OCI-LY3 (cell line): ENCODE results near the gene DOK4.

Experiments
- H2AFZ ChIP-seq: fragments of 200-600, 300-600 bp; shearing (Covaris generic); 2 replicates; pipeline ENCODE4 v1.6.0; 2014; ENCODE audit warnings: antibody characterized with exemption, low read depth, low read length
- H3K27ac ChIP-seq: fragments of 200-600, 300-600 bp; sonication (generic); 2 replicates; pipeline ENCODE4 v1.5.1; 2014; ENCODE audit warnings: mild to moderate bottlenecking, low read length, moderate library complexity, mixed read lengths
- H3K27me3 ChIP-seq: fragments of 200-600, 300-600 bp; sonication (generic); 2 replicates; pipeline ENCODE4 v1.6.1; 2014; ENCODE audit warnings: low read depth, low read length, mixed read lengths
- H3K36me3 ChIP-seq: fragments of 200-600, 300-600 bp; sonication (generic); replicated peaks from 2 replicates; pipeline ENCODE3; 2014; ENCODE audit warnings: low read depth, low read length, mixed read lengths
- H3K4me1 ChIP-seq: fragments of 300-600, 200-600 bp; sonication (generic); 2 replicates; pipeline ENCODE4 v1.6.1; 2014; ENCODE audit warnings: low read length, mixed read lengths
- H3K4me2 ChIP-seq: fragments of 200-600, 300-600 bp; sonication (generic); 2 replicates; pipeline ENCODE4 v1.6.1; 2014; ENCODE audit warnings: low read length, mixed read lengths
- H3K4me3 ChIP-seq: fragments of 300-600, 200-600 bp; sonication (generic); 2 replicates; pipeline ENCODE4 v1.5.1; 2014; ENCODE audit warnings: antibody characterized with exemption, mild to moderate bottlenecking, low read length, moderate library complexity
- H3K79me2 ChIP-seq: fragments of 300-600, 200-600 bp; shearing (Covaris generic); 2 replicates; pipeline ENCODE4 v1.6.1; 2014; ENCODE audit warnings: mild to moderate bottlenecking, low read length, mixed read lengths
- H3K9ac ChIP-seq: fragments of 300-600, 200-600 bp; shearing (Covaris generic); 2 replicates; pipeline ENCODE4 v1.6.0; 2014; ENCODE audit warnings: mild to moderate bottlenecking, low read length, moderate library complexity
- H3K9me3 ChIP-seq: fragments of 200-600, 300-600 bp; shearing (Covaris generic); 2 replicates; pipeline ENCODE4 v1.6.1; 2014; ENCODE audit warnings: low read length, mixed read lengths; ENCODE audit not compliant: insufficient read depth
- H4K20me1 ChIP-seq: fragments of 200-600, 300-600 bp; sonication (generic); 2 replicates; pipeline ENCODE4 v1.6.1; 2016; ENCODE audit warnings: low read length, mixed read lengths; ENCODE audit not compliant: insufficient read depth
- CTCF ChIP-seq: fragments of 200-600, 300-600 bp; sonication (generic); IDR thresholded peaks from 2 replicates; pipeline ENCODE4 v1.5.1; 2014; ENCODE audit warnings: antibody characterized with exemption, low read length, low read depth
- EZH2phosphoT487 ChIP-seq: fragments of 200-600 bp; shearing (Covaris generic); IDR thresholded peaks from 2 replicates; pipeline ENCODE4 v1.6.1; 2018; ENCODE audit warnings: antibody characterized with exemption, mixed run types, low read depth

The DOK4 gene

GRCh38 chr16:57514791-57515600 is 28.7 kb upstream of the DOK4 start:
- H3K9me3 ChIP-seq: no peaks in the 10 kb centered on the region
- no peak overlapping the region for H3K4me2 ChIP-seq
- H3K9ac ChIP-seq: no peak overlapping the region
- no peak overlapping the region for H3K4me3 ChIP-seq
- no peak overlapping the region for H3K27ac ChIP-seq
- no peaks in the 10 kb centered on the region for H3K36me3 ChIP-seq
- H3K27me3 ChIP-seq: peaks cover 18% of the 10 kb centered on the region
- TF ChIP-seq CTCF: no peak
- TF ChIP-seq EZH2phosphoT487: no peak
- no peaks in the 10 kb centered on the region for H4K20me1 ChIP-seq
- H3K79me2 ChIP-seq: no peaks in the 10 kb centered on the region
- 0 out of 2 replicates have a peak, but pooled peaks cover 2% of the 10 kb centered on the region for H3K4me1 ChIP-seq
- no peak overlapping the region for H2AFZ ChIP-seq

GRCh38 chr16:57514371-57514770 is 28.1 kb upstream of the DOK4 start:
- Histone ChIP-seq H3K4me1 (no peaks in the 10 kb centered on the region), H3K79me2 (no peaks in the 10 kb centered on the region), H2AFZ (no peak overlapping the region), H3K4me3 (no peak overlapping the region), H3K9ac (no peak overlapping the region), H3K36me3 (no peaks in the 10 kb centered on the region), H3K27me3 (peaks cover 24% of the 10 kb centered on the region), H3K4me2 (no peak overlapping the region), H3K9me3 (no peaks in the 10 kb centered on the region), H4K20me1 (no peaks in the 10 kb centered on the region), H3K27ac (no peak overlapping the region)
- no peak for TF ChIP-seq EZH2phosphoT487
- TF ChIP-seq CTCF: no peak

GRCh38 chr16:57513371-57514102 is 27.2 kb upstream of the DOK4 start:
- H3K27ac ChIP-seq: no peak overlapping the region
- TF ChIP-seq CTCF (no peak), EZH2phosphoT487 (no peak)

GRCh38 chr16:57512296-57513001 is 26.2 kb upstream of the DOK4 start:
- no peaks in the 10 kb centered on the region for H3K79me2 ChIP-seq
- no peaks in the 10 kb centered on the region for H3K9me3 ChIP-seq
- no peak overlapping the region for H3K9ac ChIP-seq
- TF ChIP-seq CTCF (no peak), EZH2phosphoT487 (no peak)
- peaks cover 35% of the 10 kb centered on the region for H3K27me3 ChIP-seq
- no peaks in the 10 kb centered on the region for H4K20me1 ChIP-seq
- H3K4me2 ChIP-seq: no peak overlapping the region
- no peak overlapping the region for H3K4me3 ChIP-seq
- H2AFZ ChIP-seq: no peak overlapping the region
- H3K27ac ChIP-seq: no peak overlapping the region
- H3K36me3 ChIP-seq: no peaks in the 10 kb centered on the region
- no peaks in the 10 kb centered on the region for H3K4me1 ChIP-seq

More at GRCh38 chr16:57513371-57514102, 27.2 kb upstream of the DOK4 start:
- Histone ChIP-seq H3K4me2 (no peak overlapping the region), H3K4me3 (no peak overlapping the region), H3K36me3 (no peaks in the 10 kb centered on the region), H4K20me1 (no peaks in the 10 kb centered on the region), H3K9me3 (no peaks in the 10 kb centered on the region), H3K27me3 (peaks cover 25% of the 10 kb centered on the region), H3K79me2 (no peaks in the 10 kb centered on the region), H2AFZ (no peak overlapping the region), H3K4me1 (no peaks in the 10 kb centered on the region), H3K9ac (no peak overlapping the region)
